HG03354 (cell line): ENCODE data around the gene CST8.
"Not testable (repeated sequence)": the region's sequence is repeated elsewhere in the genome, so short reads cannot be mapped to it uniquely, and the experiment has no call there.

ENCODE experiments used
- ATAC-seq: cut with Tn5 transposase; IDR thresholded peaks from one replicate; pipeline ENCODE4 v1.9.1; 2021; ENCODE audit warnings: mild to moderate bottlenecking; ENCODE audit not compliant: unreplicated experiment, poor library complexity, severe bottlenecking

The CST8 gene

GRCh38 chr20:23473293-23473692 lies 17.6 kb upstream of the CST8 start:
- not testable (repeated sequence) for ATAC-seq

GRCh38 chr20:23475395-23475794 lies 15.5 kb upstream of the CST8 start:
- no peak for ATAC-seq

GRCh38 chr20:23476015-23476754 lies 14.7 kb upstream of the CST8 start:
- no peak for ATAC-seq

GRCh38 chr20:23477223-23477622 lies 13.7 kb upstream of the CST8 start:
- no peak for ATAC-seq

GRCh38 chr20:23479043-23479442 lies 11.9 kb upstream of the CST8 start:
- no peak for ATAC-seq

GRCh38 chr20:23482138-23482537 lies 8.8 kb upstream of the CST8 start:
- no peak for ATAC-seq

GRCh38 chr20:23484081-23484480 lies 6.8 kb upstream of the CST8 start:
- no peak for ATAC-seq

- no peak for ATAC-seq
Observed at GRCh38 chr20:23488470-23488869, 2.4 kb upstream of the CST8 start.

GRCh38 chr20:23488996-23489395 lies 1.9 kb upstream of the CST8 start:
- no peak for ATAC-seq

GRCh38 chr20:23492292-23492691 lies 1.4 kb downstream of the CST8 start:
- no peak for ATAC-seq

- no peak for ATAC-seq
Observed at GRCh38 chr20:23493172-23493772, 2.4 kb downstream of the CST8 start.

- no peak for ATAC-seq
Observed at GRCh38 chr20:23497536-23497935, 6.6 kb downstream of the CST8 start.

- ATAC-seq, result no peak
Observed at GRCh38 chr20:23501926-23502325, 11.0 kb downstream of the CST8 start.

- no peak for ATAC-seq
Observed at GRCh38 chr20:23503649-23504048, 12.7 kb downstream of the CST8 start.

- no peak for ATAC-seq
Observed at GRCh38 chr20:23507346-23507745, 16.4 kb downstream of the CST8 start.

- ATAC-seq, result no peak
Observed at GRCh38 chr20:23508449-23509229, 17.7 kb downstream of the CST8 start.

GRCh38 chr20:23509247-23509913 lies 18.5 kb downstream of the CST8 start:
- no peak for ATAC-seq

GRCh38 chr20:23510000-23510590 lies 19.2 kb downstream of the CST8 start:
- no peak for ATAC-seq

- ATAC-seq, result peak; percentile 84
Observed at GRCh38 chr20:23513164-23513563, 22.2 kb downstream of the CST8 start.

GRCh38 chr20:23514848-23515247 lies 23.9 kb downstream of the CST8 start:
- no peak for ATAC-seq
